Right atrium auricular region (tissue), 2 donors: ENCODE measurements around the gene ITGB5. TPM values are rescaled to one million over a fixed set of nuclear protein-coding genes. Genes with fewer than 3 reads are reported as not detected.

ENCODE experiments used
- DNase-seq: peaks from one replicate; pipeline ENCODE4 v3.0.0-alpha.2; 2019; ENCODE audit warnings: low spot score
- H3K27ac ChIP-seq, 2 donors: fragments of 200-600 bp; sonication (generic); 1 replicate in 1 of 2; 2 replicates in 1 of 2; pipeline ENCODE4 v1.5.1; 2016 to 2019
- H3K27me3 ChIP-seq, 2 donors: fragments of 200-600 bp; sonication (generic); one replicate each; pipeline versions ENCODE4 v1.5.1 to v1.6.0; 2017 to 2019
- H3K36me3 ChIP-seq: fragments of 200-600 bp; sonication (generic); one replicate; pipeline ENCODE4 v1.5.1; 2016
- H3K4me1 ChIP-seq, 2 donors: fragments of 200-600 bp; sonication (generic); one replicate each; pipeline versions ENCODE4 v1.5.1 to v1.6.0; 2017 to 2019
- H3K4me3 ChIP-seq, 2 donors: fragments of 200-600 bp; sonication (generic); 1 replicate in 1 of 2; 2 replicates in 1 of 2; pipeline ENCODE4 v1.5.1; 2017 to 2019; ENCODE audit warnings: mild to moderate bottlenecking in 1 of 2, moderate library complexity in 1 of 2
- H3K9me3 ChIP-seq, 2 donors: fragments of 200-600 bp; sonication (generic); one replicate each; pipeline ENCODE4 v1.5.1; 2019
- CTCF ChIP-seq, 2 donors: fragments of 200-600 bp; sonication (generic); IDR thresholded peaks; one replicate each; pipeline ENCODE4 v1.5.1; 2019; ENCODE audit warnings: antibody characterized with exemption in 2 of 2
- total RNA-seq, 2 donors: library from RNA; depleted of rRNA; stranded (reverse); fragments of >200 nt; gene quantifications; one replicate each; pipeline ENCODE4 v1.1.0, GENCODE V29; 2016

Gene ITGB5
- total RNA-seq, 2 donors from 2014 or later = 84.0 to 182 TPM

GRCh38 chr3:124777762-124778470 lies 109.2 kb downstream of the ITGB5 start:
- Histone ChIP-seq H3K27me3 (no peaks in the 10 kb centered on the region), H3K4me1 (peaks cover 0 to 89% of the 10 kb centered on the region in 2 donors), H3K27ac (peak overlapping the region in 1 of 2 donors; percentile 20), H3K9me3 (no peaks in the 10 kb centered on the region), H3K36me3 (no peaks in the 10 kb centered on the region), H3K4me3 (no peak overlapping the region)
- TF ChIP-seq CTCF (IDR thresholded peaks at IDR 0.05) = no peak
- no peak for DNase-seq

- Histone ChIP-seq H3K4me3 (no peak overlapping the region), H3K4me1 (peaks cover 0 to 90% of the 10 kb centered on the region in 2 donors), H3K27me3 (no peaks in the 10 kb centered on the region), H3K27ac (peak overlapping the region in 1 of 2 donors; percentile 25), H3K9me3 (no peaks in the 10 kb centered on the region), H3K36me3 (no peaks in the 10 kb centered on the region)
- DNase-seq = no peak
- no peak for TF ChIP-seq CTCF (IDR thresholded peaks at IDR 0.05)
These were observed 110.3 kb downstream of the ITGB5 start for GRCh38 chr3:124776856-124777255.

GRCh38 chr3:124775877-124776276 lies 111.3 kb downstream of the ITGB5 start:
- peaks cover 0 to 90% of the 10 kb centered on the region in 2 donors for H3K4me1 ChIP-seq
- peak overlapping the region; percentile 38 to 77 for H3K27ac ChIP-seq
- H3K27me3 ChIP-seq = no peaks in the 10 kb centered on the region
- no peak for TF ChIP-seq CTCF (IDR thresholded peaks at IDR 0.05)
- no peaks in the 10 kb centered on the region for H3K36me3 ChIP-seq
- no peak overlapping the region for H3K4me3 ChIP-seq
- no peaks in the 10 kb centered on the region for H3K9me3 ChIP-seq
- no peak for DNase-seq

- H3K9me3 ChIP-seq = no peaks in the 10 kb centered on the region
- DNase-seq = no peak
These were observed 112.2 kb downstream of the ITGB5 start for GRCh38 chr3:124774841-124775402.

GRCh38 chr3:124774327-124774718 lies 112.8 kb downstream of the ITGB5 start:
- TF ChIP-seq CTCF (IDR thresholded peaks at IDR 0.05) = no peak
- peaks cover 0 to 90% of the 10 kb centered on the region in 2 donors for H3K4me1 ChIP-seq
- H3K9me3 ChIP-seq = no peaks in the 10 kb centered on the region
- no peak overlapping the region for H3K4me3 ChIP-seq
- H3K27ac ChIP-seq = peak overlapping the region; percentile 77 to 86
- H3K36me3 ChIP-seq = no peaks in the 10 kb centered on the region
- DNase-seq = no peak
- no peaks in the 10 kb centered on the region for H3K27me3 ChIP-seq

More at GRCh38 chr3:124774841-124775402, 112.2 kb downstream of the ITGB5 start:
- no peaks in the 10 kb centered on the region for H3K36me3 ChIP-seq
- TF ChIP-seq CTCF (IDR thresholded peaks at IDR 0.05) = no peak
- no peaks in the 10 kb centered on the region for H3K27me3 ChIP-seq
- no peak overlapping the region for H3K4me3 ChIP-seq
- peaks cover 0 to 90% of the 10 kb centered on the region in 2 donors for H3K4me1 ChIP-seq
- peak overlapping the region; percentile 77 to 86 for H3K27ac ChIP-seq
